ENCODE results near the gene FAM199X. TPM values are rescaled to one million over a fixed set of nuclear protein-coding genes. Genes with fewer than 3 reads are reported as not detected.

Gene FAM199X
- polyA plus RNA-seq, 1 experiment: 7.1 TPM

- TF ChIP-seq CTCF (IDR thresholded peaks at IDR 0.05; ENCODE audit: low read depth, low read length): no peak
- no peak for DNase-seq (ENCODE audit: low read depth, low spot score)
- CTCF ChIA-PET: interaction anchor here (0.6 to 3.0 kb wide), 8 partner anchors 8 to 202 kb away, joined by 3 to 24 read pairs (median 4); no protein-coding TSS in a partner anchor
- no peaks in the 10 kb centered on the region for H3K9me3 ChIP-seq (ENCODE audit: control insufficient read depth, insufficient read depth, low read length)
- H3K27ac ChIP-seq (ENCODE audit: low read depth, low read length): peak overlapping the region; percentile 11
- peak overlapping the region; percentile 85 for H3K4me3 ChIP-seq (ENCODE audit: low read depth, low read length)
- POLR2A ChIA-PET: interaction anchor here (3.1 kb wide), 1 partner anchor 10 kb away, joined by 22 read pairs; the partner anchor contains the start of gene SLC25A53
- H3K27me3 ChIP-seq (ENCODE audit: control insufficient read depth, insufficient read depth, low read length): no peaks in the 10 kb centered on the region
Observed at GRCh38 chrX:104166735-104167436, 633 bp downstream of the FAM199X start.

GRCh38 chrX:104168127-104168526, 1.9 kb downstream of the FAM199X start:
- Histone ChIP-seq H3K4me3 (ENCODE audit: low read depth, low read length) (peak overlapping the region; percentile 85), H3K9me3 (ENCODE audit: control insufficient read depth, insufficient read depth, low read length) (no peaks in the 10 kb centered on the region), H3K27ac (ENCODE audit: low read depth, low read length) (no peak overlapping the region), H3K27me3 (ENCODE audit: control insufficient read depth, insufficient read depth, low read length) (no peaks in the 10 kb centered on the region)
- CTCF ChIA-PET: interaction anchor here (1.5 to 3.0 kb wide), 2 partner anchors 27 to 32 kb away, joined by 9 to 24 read pairs; no protein-coding TSS in a partner anchor
- no peak for TF ChIP-seq CTCF (IDR thresholded peaks at IDR 0.05; ENCODE audit: low read depth, low read length)
- POLR2A ChIA-PET: no interaction called here
- no peak for DNase-seq (ENCODE audit: low read depth, low spot score)

GRCh38 chrX:104172121-104172520, 5.9 kb downstream of the FAM199X start:
- H3K9me3 ChIP-seq (ENCODE audit: control insufficient read depth, insufficient read depth, low read length): no peaks in the 10 kb centered on the region
- CTCF ChIA-PET: no interaction called here
- TF ChIP-seq CTCF (IDR thresholded peaks at IDR 0.05; ENCODE audit: low read depth, low read length): no peak
- POLR2A ChIA-PET: no interaction called here
- H3K27me3 ChIP-seq (ENCODE audit: control insufficient read depth, insufficient read depth, low read length): no peaks in the 10 kb centered on the region
- H3K27ac ChIP-seq (ENCODE audit: low read depth, low read length): no peak overlapping the region
- no peak for DNase-seq (ENCODE audit: low read depth, low spot score)
- H3K4me3 ChIP-seq (ENCODE audit: low read depth, low read length): no peak overlapping the region

GRCh38 chrX:104172788-104173187, 6.5 kb downstream of the FAM199X start:
- ChIA-PET POLR2A (no interaction called here), CTCF (no interaction called here)
- no peak for TF ChIP-seq CTCF (IDR thresholded peaks at IDR 0.05; ENCODE audit: low read depth, low read length)
- DNase-seq (ENCODE audit: low read depth, low spot score): no peak
- no peaks in the 10 kb centered on the region for H3K27me3 ChIP-seq (ENCODE audit: control insufficient read depth, insufficient read depth, low read length)
- no peak overlapping the region for H3K27ac ChIP-seq (ENCODE audit: low read depth, low read length)
- H3K4me3 ChIP-seq (ENCODE audit: low read depth, low read length): no peak overlapping the region
- no peaks in the 10 kb centered on the region for H3K9me3 ChIP-seq (ENCODE audit: control insufficient read depth, insufficient read depth, low read length)

- CTCF ChIA-PET: interaction anchor here (1.1 to 1.8 kb wide), 2 partner anchors 22 to 38 kb away, joined by 3 to 10 read pairs; no protein-coding TSS in a partner anchor
- Histone ChIP-seq H3K9me3 (ENCODE audit: control insufficient read depth, insufficient read depth, low read length) (no peaks in the 10 kb centered on the region), H3K4me3 (ENCODE audit: low read depth, low read length) (no peak overlapping the region), H3K27me3 (ENCODE audit: control insufficient read depth, insufficient read depth, low read length) (no peaks in the 10 kb centered on the region), H3K27ac (ENCODE audit: low read depth, low read length) (no peak overlapping the region)
- DNase-seq (ENCODE audit: low read depth, low spot score): no peak
- POLR2A ChIA-PET: no interaction called here
- no peak for TF ChIP-seq CTCF (IDR thresholded peaks at IDR 0.05; ENCODE audit: low read depth, low read length)
Observed at GRCh38 chrX:104173841-104174240, 7.6 kb downstream of the FAM199X start.
